ENCODE results near the gene PCNX2.

The PCNX2 gene

GRCh38 chr1:233197940-233198339 is 97.6 kb downstream of the PCNX2 start:
- Histone ChIP-seq H3K4me1 (ENCODE audit: control insufficient read depth in 1 of 2, insufficient read depth in 2 of 2, low read length in 2 of 2) (peaks cover 9 to 10% of the 10 kb centered on the region in 2 experiments), H3K23ac (ENCODE audit: low read length) (no peak overlapping the region), H3K14ac (ENCODE audit: low read length) (no peak overlapping the region), H3K79me2 (ENCODE audit: control insufficient read depth, insufficient read depth, low read length, poor library complexity) (peaks cover 2% of the 10 kb centered on the region), H3K36me3 (ENCODE audit: control insufficient read depth in 1 of 2, insufficient read depth in 2 of 2, low read length in 2 of 2) (no peaks in the 10 kb centered on the region), H3K4me2 (ENCODE audit: low read length) (no peak overlapping the region), H3K27me3 (ENCODE audit: insufficient read depth, low read length) (no peaks in the 10 kb centered on the region), H2BK5ac (ENCODE audit: low read depth, low read length, poor library complexity) (no peak overlapping the region), H3K18ac (ENCODE audit: low read length) (no peak overlapping the region), H4K91ac (ENCODE audit: low read depth, low read length) (no peak overlapping the region), H2BK12ac (ENCODE audit: low read length) (no peak overlapping the region), H3K79me1 (ENCODE audit: low read length) (peaks cover 7% of the 10 kb centered on the region), H2AK5ac (ENCODE audit: low read length) (no peak overlapping the region), H2AFZ (ENCODE audit: insufficient read depth, low read length, poor library complexity) (no peak overlapping the region), H3K27ac (ENCODE audit: low read depth, low read length) (no peak overlapping the region), H3K9me3 (ENCODE audit: insufficient read depth, low read depth, low read length) (no peaks in the 10 kb centered on the region), H4K8ac (ENCODE audit: low read depth, low read length) (no peak overlapping the region), H3K9ac (ENCODE audit: low read length) (no peak overlapping the region), H3K4ac (ENCODE audit: low read depth, low read length) (no peak overlapping the region), H2BK120ac (ENCODE audit: insufficient read depth, low read length, poor library complexity) (no peak overlapping the region), H3K4me3 (ENCODE audit: low read depth, low read length) (no peak overlapping the region), H4K12ac (ENCODE audit: low read depth, low read length) (no peak overlapping the region)
- DNase-seq: no peak
- WGBS (ENCODE audit: extremely low coverage, insufficient coverage, insufficient read length): no CpG with 5 or more reads among the region's 2 CpGs

- no peak for DNase-seq
- H2AK5ac ChIP-seq (ENCODE audit: low read length): no peak overlapping the region
- H4K8ac ChIP-seq (ENCODE audit: low read depth, low read length): no peak overlapping the region
- peaks cover 1% of the 10 kb centered on the region for H3K79me1 ChIP-seq (ENCODE audit: low read length)
- H4K12ac ChIP-seq (ENCODE audit: low read depth, low read length): no peak overlapping the region
- H3K14ac ChIP-seq (ENCODE audit: low read length): no peak overlapping the region
- H2BK5ac ChIP-seq (ENCODE audit: low read depth, low read length, poor library complexity): no peak overlapping the region
- no peaks in the 10 kb centered on the region for H3K4me1 ChIP-seq (ENCODE audit: control insufficient read depth in 1 of 2, insufficient read depth in 2 of 2, low read length in 2 of 2)
- H3K4me2 ChIP-seq (ENCODE audit: low read length): no peak overlapping the region
- H3K23ac ChIP-seq (ENCODE audit: low read length): no peak overlapping the region
- no peak overlapping the region for H2BK120ac ChIP-seq (ENCODE audit: insufficient read depth, low read length, poor library complexity)
- no peaks in the 10 kb centered on the region for H3K79me2 ChIP-seq (ENCODE audit: control insufficient read depth, insufficient read depth, low read length, poor library complexity)
- H3K27me3 ChIP-seq (ENCODE audit: insufficient read depth, low read length): no peaks in the 10 kb centered on the region
- no peaks in the 10 kb centered on the region for H3K36me3 ChIP-seq (ENCODE audit: control insufficient read depth in 1 of 2, insufficient read depth in 2 of 2, low read length in 2 of 2)
- no peak overlapping the region for H3K9ac ChIP-seq (ENCODE audit: low read length)
- no peak overlapping the region for H3K27ac ChIP-seq (ENCODE audit: low read depth, low read length)
- H3K9me3 ChIP-seq (ENCODE audit: insufficient read depth, low read depth, low read length): no peaks in the 10 kb centered on the region
- no peak overlapping the region for H3K18ac ChIP-seq (ENCODE audit: low read length)
- no peak overlapping the region for H2AFZ ChIP-seq (ENCODE audit: insufficient read depth, low read length, poor library complexity)
- H2BK12ac ChIP-seq (ENCODE audit: low read length): no peak overlapping the region
- no peak overlapping the region for H4K91ac ChIP-seq (ENCODE audit: low read depth, low read length)
- no peak overlapping the region for H3K4ac ChIP-seq (ENCODE audit: low read depth, low read length)
- no peak overlapping the region for H3K4me3 ChIP-seq (ENCODE audit: low read depth, low read length)
- WGBS (ENCODE audit: extremely low coverage, insufficient coverage, insufficient read length): no CpG with 5 or more reads among the region's 3 CpGs
These were observed 101.8 kb downstream of the PCNX2 start for GRCh38 chr1:233193741-233194140.

- peak in 1 of 2 donors; percentile 60 for DNase-seq
- no peak overlapping the region for H2BK12ac ChIP-seq (ENCODE audit: low read length)
These were observed 104.5 kb downstream of the PCNX2 start for GRCh38 chr1:233190987-233191386.

GRCh38 chr1:233189526-233189925 is 106.0 kb downstream of the PCNX2 start:
- Histone ChIP-seq H3K9me3 (ENCODE audit: insufficient read depth, low read depth, low read length) (no peaks in the 10 kb centered on the region), H3K23ac (ENCODE audit: low read length) (no peak overlapping the region), H2BK12ac (ENCODE audit: low read length) (no peak overlapping the region), H3K27ac (ENCODE audit: low read depth, low read length) (no peak overlapping the region), H3K9ac (ENCODE audit: low read length) (no peak overlapping the region), H2AFZ (ENCODE audit: insufficient read depth, low read length, poor library complexity) (no peak overlapping the region), H3K79me2 (ENCODE audit: control insufficient read depth, insufficient read depth, low read length, poor library complexity) (no peaks in the 10 kb centered on the region), H3K14ac (ENCODE audit: low read length) (no peak overlapping the region), H3K4ac (ENCODE audit: low read depth, low read length) (no peak overlapping the region), H2BK120ac (ENCODE audit: insufficient read depth, low read length, poor library complexity) (no peak overlapping the region), H4K12ac (ENCODE audit: low read depth, low read length) (no peak overlapping the region), H2AK5ac (ENCODE audit: low read length) (no peak overlapping the region), H3K4me2 (ENCODE audit: low read length) (no peak overlapping the region), H3K36me3 (ENCODE audit: control insufficient read depth in 1 of 2, insufficient read depth in 2 of 2, low read length in 2 of 2) (no peaks in the 10 kb centered on the region), H3K4me1 (ENCODE audit: control insufficient read depth in 1 of 2, insufficient read depth in 2 of 2, low read length in 2 of 2) (no peaks in the 10 kb centered on the region), H3K4me3 (ENCODE audit: low read depth, low read length) (no peak overlapping the region), H3K79me1 (ENCODE audit: low read length) (no peaks in the 10 kb centered on the region), H4K91ac (ENCODE audit: low read depth, low read length) (no peak overlapping the region), H3K27me3 (ENCODE audit: insufficient read depth, low read length) (no peaks in the 10 kb centered on the region), H2BK5ac (ENCODE audit: low read depth, low read length, poor library complexity) (no peak overlapping the region), H3K18ac (ENCODE audit: low read length) (no peak overlapping the region), H4K8ac (ENCODE audit: low read depth, low read length) (no peak overlapping the region)
- no CpG with 5 or more reads among the region's 3 CpGs for WGBS (ENCODE audit: extremely low coverage, insufficient coverage, insufficient read length)
- no peak for DNase-seq

More at GRCh38 chr1:233190987-233191386, 104.5 kb downstream of the PCNX2 start:
- no peak overlapping the region for H4K8ac ChIP-seq (ENCODE audit: low read depth, low read length)
- H3K14ac ChIP-seq (ENCODE audit: low read length): no peak overlapping the region
- H3K27me3 ChIP-seq (ENCODE audit: insufficient read depth, low read length): no peaks in the 10 kb centered on the region
- no CpG with 5 or more reads among the region's 5 CpGs for WGBS (ENCODE audit: extremely low coverage, insufficient coverage, insufficient read length)
- no peak overlapping the region for H3K18ac ChIP-seq (ENCODE audit: low read length)
- no peaks in the 10 kb centered on the region for H3K4me1 ChIP-seq (ENCODE audit: control insufficient read depth in 1 of 2, insufficient read depth in 2 of 2, low read length in 2 of 2)
- H3K79me1 ChIP-seq (ENCODE audit: low read length): no peaks in the 10 kb centered on the region
- no peak overlapping the region for H2BK5ac ChIP-seq (ENCODE audit: low read depth, low read length, poor library complexity)
- no peak overlapping the region for H3K4me3 ChIP-seq (ENCODE audit: low read depth, low read length)
- no peaks in the 10 kb centered on the region for H3K79me2 ChIP-seq (ENCODE audit: control insufficient read depth, insufficient read depth, low read length, poor library complexity)
- no peak overlapping the region for H2BK120ac ChIP-seq (ENCODE audit: insufficient read depth, low read length, poor library complexity)
- H3K27ac ChIP-seq (ENCODE audit: low read depth, low read length): no peak overlapping the region
- H3K23ac ChIP-seq (ENCODE audit: low read length): no peak overlapping the region
- H3K4ac ChIP-seq (ENCODE audit: low read depth, low read length): no peak overlapping the region
- H3K9me3 ChIP-seq (ENCODE audit: insufficient read depth, low read depth, low read length): no peaks in the 10 kb centered on the region
- H3K36me3 ChIP-seq (ENCODE audit: control insufficient read depth in 1 of 2, insufficient read depth in 2 of 2, low read length in 2 of 2): no peaks in the 10 kb centered on the region
- no peak overlapping the region for H4K91ac ChIP-seq (ENCODE audit: low read depth, low read length)
- H4K12ac ChIP-seq (ENCODE audit: low read depth, low read length): no peak overlapping the region
- H2AFZ ChIP-seq (ENCODE audit: insufficient read depth, low read length, poor library complexity): no peak overlapping the region
- no peak overlapping the region for H2AK5ac ChIP-seq (ENCODE audit: low read length)
- no peak overlapping the region for H3K9ac ChIP-seq (ENCODE audit: low read length)
- no peak overlapping the region for H3K4me2 ChIP-seq (ENCODE audit: low read length)
